TTC549 (cell line): ENCODE measurements around the gene SEZ6.
"Not testable (repeated sequence)": the region's sequence is repeated elsewhere in the genome, so short reads cannot be mapped to it uniquely, and the experiment has no call there.

Experiments used
- FAIRE-seq: peaks from 2 replicates; lab custom pipeline; 2012; peaks lifted over from hg19 to GRCh38; lab: Jason Lieb, UNC

SEZ6 gene

DNA sequence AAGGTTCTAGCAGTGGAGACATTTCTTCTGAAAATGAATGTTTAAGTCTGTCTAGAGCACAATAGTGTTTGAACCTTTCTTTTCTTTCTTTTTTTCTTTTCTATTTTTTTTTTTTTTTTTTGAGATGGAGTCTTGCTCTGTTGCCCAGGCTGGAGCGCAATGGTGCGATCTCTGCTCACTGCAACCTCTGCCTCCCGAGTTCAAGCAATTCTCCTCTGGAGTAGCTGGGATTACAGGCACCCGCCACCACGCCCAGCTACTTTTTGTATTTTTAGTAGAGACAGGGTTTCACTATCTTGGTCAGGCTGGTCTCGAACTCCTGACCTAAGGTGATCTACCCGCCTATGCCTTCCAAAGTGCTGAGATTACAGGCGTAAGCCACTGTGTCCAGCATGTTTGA lies 71.3 kb downstream of the SEZ6 start:
- not testable (repeated sequence) for FAIRE-seq

DNA sequence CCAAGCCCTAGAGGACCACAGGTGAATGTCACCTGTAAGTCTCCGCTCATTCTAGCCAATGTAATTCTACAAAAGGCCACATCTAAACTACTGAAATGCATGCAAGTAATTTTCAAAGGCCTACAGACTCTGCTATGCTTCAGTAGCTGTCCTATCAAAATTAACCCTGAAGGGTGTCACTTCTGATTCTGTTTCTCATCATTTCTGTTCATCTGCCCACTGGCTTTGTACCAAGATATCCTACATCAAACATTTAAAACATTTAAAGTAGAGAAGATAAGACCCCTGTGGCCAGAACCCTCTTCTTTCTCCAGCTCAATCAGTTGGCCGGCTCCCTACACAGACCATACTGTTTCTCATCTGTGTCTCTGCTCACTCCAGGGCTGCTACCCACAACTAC lies 76.0 kb downstream of the SEZ6 start:
- no peak for FAIRE-seq

DNA sequence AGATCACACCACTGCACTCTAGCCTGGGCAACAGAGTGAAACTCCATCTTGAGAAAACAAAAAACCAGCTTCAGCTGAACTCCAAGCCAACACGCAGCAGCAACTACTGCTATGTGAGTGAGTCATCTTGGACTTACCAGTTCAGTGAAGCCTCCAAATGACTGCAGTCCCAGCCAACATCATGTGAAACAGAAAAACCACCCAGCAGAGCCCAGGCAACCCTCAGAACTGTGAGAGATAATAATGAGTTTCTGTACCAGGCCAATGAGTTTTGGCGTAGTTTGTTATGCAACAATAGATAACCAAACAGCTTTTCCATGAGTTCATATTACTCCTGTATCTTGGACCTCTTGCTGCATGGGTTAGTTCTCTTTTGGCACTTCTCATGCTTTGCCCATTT lies 77.8 kb downstream of the SEZ6 start:
- FAIRE-seq: no peak

DNA sequence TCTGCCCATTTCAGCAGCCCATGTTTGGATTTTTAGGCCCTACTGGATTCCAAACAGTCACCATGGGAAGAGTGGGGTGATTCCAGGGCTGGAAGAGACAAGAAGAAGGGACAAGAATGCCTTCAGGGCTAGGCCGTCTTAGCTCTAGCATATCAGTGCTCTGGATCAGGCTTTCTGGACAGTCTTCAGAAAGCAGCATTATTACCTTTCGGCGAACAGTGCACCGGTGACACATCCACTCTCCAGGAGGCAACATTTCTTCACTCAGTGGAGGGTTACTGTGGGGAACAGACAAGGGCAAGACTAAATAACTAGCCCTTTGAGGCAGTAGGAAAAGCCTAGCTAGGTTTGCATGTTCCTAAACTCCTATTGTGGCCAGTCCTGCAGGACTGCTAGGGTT lies 79.0 kb downstream of the SEZ6 start:
- FAIRE-seq: no peak

DNA sequence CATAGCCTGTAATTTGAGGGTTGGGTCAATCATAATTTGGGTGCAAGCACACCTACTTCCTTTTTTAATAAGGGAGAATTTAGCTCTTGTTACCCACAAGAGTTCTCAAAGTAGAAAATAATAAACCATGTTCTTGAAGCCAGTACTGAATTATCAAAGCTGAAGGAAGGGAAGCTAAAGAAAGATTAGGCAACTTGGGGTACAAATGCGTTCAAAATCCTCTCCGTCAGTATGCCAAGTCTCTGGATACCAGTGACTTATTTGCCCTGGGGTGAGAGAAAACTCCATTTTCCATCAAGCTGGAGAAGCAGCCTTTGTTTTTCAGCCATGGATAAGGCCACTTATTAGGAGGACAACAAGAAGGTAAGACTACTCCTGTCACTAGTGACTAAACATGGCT lies 79.5 kb downstream of the SEZ6 start:
- no peak for FAIRE-seq

DNA sequence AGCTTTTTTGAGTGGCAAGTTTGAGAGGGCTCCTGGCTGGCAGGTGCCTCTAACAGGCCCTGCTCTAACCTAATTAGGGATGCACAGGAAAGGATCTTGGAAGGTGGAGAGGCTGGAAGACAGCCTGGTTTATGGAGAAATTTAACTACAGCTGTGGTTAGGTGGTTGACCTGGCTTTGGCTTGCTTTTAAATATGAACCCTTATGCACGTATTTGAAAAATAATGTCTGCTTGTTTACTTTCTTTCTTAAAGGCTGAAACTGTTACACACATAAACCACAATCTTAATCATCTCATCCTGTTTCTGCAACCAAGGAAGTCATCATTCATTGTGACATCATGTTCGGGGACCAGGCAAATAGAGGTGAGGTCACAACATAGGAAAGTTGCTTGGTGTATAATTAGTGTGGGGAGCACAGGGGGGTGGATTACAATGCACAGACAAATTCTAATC lies 79.9 kb downstream of the SEZ6 start:
- no peak for FAIRE-seq

DNA sequence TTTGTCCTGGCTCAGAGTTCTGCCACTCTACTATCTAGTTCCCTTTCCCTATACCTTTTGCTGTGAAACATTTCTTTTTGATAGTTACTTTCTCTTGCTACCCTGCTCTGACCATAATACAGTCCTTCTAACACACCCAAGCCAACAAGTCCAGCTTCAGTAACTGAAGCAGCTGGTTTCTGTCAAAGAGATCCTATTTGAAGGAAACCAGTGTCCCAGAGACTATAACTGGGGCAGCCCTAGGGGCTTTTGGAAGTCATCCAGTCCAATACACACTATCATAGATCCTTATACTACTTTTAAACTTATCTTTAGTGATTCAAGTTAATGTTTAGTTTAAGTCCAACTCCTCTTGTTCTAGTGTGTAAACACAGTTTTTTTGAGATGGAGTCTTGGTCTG lies 85.6 kb downstream of the SEZ6 start:
- FAIRE-seq: no peak

DNA sequence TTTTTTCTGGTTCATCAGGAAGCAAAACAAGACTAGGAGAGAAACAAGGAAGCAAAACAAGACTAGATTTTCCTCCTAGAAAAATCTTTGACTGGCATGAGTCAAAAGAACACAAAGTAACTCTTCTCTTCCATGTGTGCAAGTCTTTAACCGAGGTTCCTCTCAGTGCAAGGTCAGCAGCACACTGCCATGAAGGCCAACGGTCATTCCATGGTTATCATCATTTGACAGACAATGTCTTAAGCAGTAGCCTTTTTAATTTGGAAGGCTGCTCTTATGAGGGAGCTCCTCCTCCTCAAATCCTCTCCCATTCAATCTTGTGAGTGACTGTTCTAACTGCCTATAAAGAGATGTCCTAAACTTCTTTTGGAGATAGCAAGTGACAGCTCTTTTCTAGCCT lies 87.5 kb downstream of the SEZ6 start:
- no peak for FAIRE-seq

DNA sequence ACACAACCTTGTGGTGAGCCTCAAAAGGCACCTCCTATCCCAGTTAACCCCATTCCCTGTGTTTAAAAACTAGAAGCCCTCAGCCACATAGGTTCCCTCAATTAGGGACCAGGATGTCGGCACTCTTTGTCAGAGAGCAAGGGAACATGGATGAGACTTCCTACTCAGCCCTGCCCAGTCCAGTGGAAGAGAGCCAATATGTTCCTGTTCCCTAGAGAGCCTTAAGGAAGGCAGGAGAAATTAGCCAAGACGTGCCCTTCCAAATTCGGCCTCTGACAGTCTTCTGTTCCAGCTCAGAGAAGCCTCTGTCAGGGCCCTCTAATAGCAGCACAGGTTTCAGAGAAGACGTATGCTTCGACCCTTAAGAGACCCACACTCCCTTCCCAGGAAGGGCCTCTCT lies 88.4 kb downstream of the SEZ6 start:
- FAIRE-seq: no peak

DNA sequence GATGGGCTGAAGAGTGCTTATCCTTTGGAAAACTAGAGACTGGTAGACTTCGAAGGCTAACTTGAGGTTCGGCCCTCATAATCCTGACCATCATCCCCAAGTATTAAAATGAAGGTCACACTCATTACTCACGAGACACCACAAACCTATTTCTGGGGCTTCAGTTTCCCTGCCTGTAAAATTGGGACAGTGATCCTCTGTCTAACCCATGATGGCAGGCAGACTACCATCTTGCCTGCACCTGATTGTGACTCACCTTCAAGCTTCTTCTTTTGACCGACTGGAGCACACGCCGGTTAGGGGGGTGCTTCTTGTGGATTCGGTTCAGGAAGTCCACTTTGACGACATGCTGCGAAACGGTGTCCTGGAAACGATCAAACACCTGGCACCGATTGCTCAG lies 88.8 kb downstream of the SEZ6 start:
- no peak for FAIRE-seq

DNA sequence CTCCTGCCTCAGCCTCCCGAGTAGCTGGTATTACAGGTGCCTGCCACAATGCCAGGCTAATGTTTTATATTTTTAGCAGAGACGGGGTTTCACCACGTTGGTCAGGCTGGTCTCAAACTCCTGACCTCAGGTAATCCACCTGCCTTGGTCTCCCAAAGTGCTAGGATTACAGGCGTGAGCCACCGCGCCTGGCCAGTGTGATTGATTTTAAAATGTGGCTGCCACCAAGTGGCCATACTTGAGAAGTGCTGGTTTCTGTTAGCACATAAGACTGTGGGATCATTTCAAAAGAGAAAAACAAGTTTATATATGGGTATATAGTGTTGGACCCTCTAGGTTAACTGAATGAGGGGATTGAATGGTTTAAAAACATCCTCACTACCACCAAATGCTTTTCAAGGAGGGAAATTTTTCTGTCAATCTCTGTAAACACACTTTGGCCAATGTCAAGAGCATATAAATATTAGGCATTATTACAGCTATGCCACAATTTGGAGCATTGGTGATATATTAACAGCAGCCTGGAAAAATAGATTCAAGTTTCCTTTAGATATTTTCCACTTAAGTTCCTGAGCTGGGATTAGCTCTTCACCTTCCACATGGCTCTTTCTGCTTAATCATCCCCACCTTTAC lies 89.4 kb downstream of the SEZ6 start:
- FAIRE-seq: no peak

DNA sequence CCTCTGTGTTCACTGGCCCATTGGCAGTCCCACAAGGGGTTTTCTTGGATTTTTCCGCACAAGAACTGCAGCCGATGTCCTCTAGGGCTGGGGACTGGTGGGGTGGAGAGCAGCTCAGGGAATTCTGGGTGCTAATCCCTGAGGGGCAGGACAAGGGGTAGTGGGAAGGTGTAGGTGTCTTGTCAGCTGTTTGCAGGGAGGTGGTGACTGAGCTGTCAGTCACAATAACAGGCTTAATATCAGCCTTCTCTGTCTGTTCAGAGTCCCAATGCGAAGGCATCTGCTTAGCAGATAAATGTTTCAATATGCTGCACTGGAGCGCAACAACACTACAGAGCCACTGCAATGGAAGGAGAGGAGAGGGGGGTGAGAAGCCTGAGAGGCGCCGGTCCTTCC lies 92.9 kb downstream of the SEZ6 start:
- no peak for FAIRE-seq

DNA sequence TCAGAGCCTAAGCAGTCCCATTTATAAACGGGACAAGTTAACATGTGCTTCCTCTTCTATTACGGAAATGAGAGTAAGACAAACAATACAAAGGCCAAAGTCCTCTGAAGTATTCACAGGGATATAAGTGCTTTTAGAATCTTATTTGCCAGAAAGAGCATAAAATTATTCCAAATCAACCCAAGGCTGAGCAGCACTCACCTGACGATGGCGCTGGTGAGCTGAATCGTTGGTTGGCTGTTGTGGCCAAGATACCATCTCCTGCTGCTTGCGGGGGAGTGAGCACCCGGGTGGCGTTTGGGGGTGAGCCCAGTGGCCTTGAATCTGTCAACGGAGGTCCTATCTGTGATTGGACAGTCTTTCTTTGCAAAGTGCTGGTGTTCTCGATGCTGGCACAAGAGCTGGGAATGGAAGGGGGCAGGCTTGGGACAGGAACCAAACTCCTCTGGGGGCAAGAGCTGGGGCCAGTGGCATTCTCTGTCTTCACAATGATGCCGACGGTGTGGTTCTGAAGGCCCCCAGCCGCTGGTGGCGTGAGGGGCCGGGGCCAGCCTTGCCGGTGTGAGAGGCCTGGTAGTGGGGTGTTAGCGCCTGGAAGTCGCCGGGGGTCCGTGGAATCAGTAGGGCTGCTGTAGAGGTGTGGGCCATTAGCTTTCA lies 93.4 kb downstream of the SEZ6 start:
- FAIRE-seq: no peak

DNA sequence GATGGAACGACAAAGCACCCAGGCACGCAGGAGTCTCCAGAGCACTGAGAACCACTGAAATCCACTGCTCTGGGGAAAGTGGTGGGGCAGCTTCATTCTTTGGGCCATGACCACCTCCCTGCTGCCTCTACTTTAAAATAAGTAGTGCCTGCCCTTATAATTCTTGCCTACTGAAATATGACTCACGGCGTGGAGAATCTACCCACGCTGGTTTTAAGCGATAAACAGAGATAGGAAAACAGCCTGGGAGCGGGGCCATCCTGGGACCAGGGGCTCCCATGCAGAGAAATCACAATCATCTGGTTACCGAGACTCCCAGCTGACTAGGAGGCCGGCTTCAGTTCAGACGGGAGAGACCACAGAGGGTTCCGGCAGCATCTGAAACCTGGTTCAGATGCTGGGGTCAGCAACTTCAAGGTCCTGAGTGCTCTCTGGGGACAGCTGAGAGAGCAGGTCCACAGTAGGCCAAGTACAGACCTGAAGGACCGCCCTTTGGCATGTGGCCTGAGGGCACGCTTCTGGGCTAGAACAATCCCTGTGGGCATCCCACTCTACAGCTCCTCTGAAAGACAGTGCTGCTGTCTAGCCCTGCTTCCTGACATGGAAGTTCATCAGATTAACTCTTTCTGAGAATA lies 94.3 kb downstream of the SEZ6 start:
- no peak for FAIRE-seq

DNA sequence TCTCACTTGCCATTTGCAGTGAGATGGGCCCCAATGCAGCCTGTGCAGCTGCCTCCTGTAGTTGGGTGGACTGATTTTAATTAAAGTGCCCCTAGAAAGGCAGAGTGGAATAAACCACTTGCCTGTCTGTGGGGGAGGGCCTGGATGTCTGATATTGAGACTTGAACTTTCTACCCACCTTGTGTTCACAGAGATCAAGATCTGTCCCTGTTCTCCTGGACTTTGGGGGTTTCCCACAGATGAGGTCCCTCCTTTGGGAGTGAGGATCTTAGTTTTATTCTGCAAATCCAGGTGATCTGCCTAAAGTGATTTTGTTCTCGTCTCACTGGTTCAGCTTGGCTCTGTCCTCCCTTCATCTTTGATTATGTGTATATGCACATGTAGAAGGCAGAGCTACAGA lies 95.3 kb downstream of the SEZ6 start:
- FAIRE-seq: no peak

DNA sequence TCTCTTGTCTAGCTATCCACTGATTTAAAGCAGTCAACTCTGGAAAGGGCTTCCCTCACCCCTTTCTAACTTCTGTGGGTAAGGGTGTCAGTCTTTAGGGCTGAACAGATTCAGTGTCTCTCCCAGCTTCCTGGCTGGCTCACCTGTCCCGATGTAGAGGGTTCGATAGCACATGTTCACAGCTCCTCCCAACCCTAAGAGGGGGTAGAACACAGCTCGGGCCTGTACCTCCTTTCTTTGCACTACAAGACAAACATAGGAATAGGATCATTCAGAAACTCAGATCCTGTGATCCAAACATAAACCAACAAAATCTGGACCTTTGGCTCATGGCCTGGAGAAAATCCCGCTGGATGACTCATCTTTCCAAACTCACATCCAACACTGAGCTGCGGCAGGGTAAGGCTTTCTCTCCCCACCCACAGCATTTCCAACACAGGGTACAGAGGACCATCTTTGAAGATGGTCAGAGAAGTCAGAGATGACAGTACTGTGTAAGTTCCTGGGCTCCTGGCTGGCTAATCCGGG lies 97.1 kb downstream of the SEZ6 start:
- no peak for FAIRE-seq

DNA sequence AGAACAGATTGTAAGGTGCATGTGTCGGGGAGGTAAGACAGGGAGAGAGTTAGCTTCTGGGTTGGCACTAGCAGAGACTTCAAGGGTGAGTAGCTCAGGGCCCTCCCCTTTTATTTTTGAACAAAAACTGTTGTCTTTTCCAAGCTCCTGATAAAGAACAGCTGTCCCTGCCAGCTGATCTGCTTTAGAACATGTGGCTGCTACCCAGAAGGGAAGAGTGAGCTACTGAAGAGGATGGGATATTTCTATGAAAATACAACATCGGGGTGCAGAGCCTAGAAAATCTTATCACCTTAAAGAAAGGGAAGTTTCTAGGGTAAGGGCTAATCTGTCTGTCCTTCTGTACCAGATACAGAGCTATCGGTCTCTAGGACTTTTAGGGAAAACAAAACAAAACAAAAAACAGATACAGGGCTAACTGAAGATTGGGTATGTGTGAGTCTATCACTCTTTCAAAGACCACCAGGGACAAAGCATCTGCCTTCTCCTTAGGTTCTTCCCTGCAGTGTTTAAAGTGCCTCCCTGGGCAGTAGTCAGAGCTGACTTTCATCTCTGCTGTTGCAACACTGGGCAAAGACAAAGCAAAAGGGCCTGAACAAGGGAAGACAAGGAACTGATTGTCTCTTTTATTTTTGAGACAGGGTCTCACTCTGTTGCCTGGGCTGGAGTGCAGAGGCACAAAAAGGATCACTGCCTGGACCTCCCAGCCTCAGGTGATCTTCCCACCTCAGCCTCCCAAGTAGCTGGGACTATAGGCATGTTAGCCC lies 97.9 kb downstream of the SEZ6 start:
- FAIRE-seq: no peak

DNA sequence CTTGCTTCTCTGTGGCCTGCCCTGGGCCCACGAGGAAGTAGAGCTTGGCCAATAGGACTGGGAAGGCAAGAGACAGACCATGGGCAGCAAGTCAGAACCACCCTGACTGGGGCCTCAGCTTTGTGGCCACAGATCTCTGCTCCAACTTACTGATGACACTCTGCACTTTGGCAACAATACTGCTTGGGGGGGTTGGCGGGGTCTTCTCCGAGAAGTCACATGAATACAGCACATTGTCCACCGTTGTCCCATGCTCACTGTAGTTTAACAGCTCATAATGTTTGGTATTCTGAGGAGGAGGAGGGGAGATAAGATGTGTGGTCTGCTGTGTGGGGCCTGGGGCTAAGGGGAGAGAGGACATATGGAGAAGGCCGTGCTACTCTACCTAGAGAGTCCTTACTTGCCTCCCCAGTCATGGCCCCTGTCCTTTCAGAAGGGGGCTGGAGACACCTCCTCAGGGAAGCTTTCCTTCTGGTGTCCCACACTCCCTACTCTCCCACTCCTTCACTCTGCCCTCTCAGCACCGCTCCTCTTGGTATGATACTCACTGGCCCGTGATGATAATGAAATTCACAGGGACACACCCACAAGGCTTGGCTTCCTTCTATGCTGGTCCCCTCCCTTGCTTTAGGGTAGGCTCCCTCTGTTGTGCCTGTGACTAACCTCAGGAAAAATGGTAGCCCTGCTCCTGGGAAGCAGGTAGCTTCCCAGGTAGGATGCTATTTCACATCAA lies 99.0 kb downstream of the SEZ6 start:
- FAIRE-seq: no peak

DNA sequence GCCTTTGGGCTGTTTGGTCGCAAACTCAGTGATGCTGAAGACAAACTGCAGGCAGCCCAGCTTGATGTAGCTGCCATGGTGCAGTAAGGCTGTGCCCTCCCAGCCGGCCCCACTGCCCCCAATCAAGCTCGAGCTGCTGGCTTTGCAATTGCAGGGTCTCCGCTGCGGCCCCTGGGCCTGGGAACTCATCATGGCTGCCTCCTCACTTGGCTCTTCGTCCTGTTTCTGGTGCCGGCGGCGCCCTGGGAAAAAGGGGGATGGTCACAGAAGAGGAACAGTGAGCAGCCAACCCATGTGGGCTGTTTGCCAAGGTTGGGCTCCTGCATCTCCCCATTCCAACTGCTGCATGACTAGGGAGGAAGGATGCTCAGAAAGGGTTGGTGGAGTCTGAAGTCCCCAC lies 99.6 kb downstream of the SEZ6 start:
- FAIRE-seq: no peak
